Mesendoderm (in vitro differentiated cells): ENCODE measurements around the gene AMOT.

ENCODE experiments used
- DNase-seq: peaks from one replicate; pipeline ENCODE4 v3.0.0; 2013
- H2AK5ac ChIP-seq: 2 replicates; pipeline ENCODE4 v1.6.1; 2013; ENCODE audit warnings: low read length, inconsistent platforms
- H2BK120ac ChIP-seq: 2 replicates; pipeline ENCODE4 v1.6.1; 2013; ENCODE audit warnings: low read depth, mild to moderate bottlenecking, low read length, moderate library complexity, mixed read lengths
- H2BK15ac ChIP-seq: replicated peaks from 2 replicates; pipeline ENCODE4 v1.6.1; 2013; ENCODE audit warnings: low read depth, mild to moderate bottlenecking, moderate library complexity
- H2BK5ac ChIP-seq: 2 replicates; pipeline ENCODE4 v1.6.1; 2013; ENCODE audit warnings: low read length, inconsistent platforms
- H3K18ac ChIP-seq: 2 replicates; pipeline ENCODE4 v1.6.1; 2013; ENCODE audit warnings: mild to moderate bottlenecking, low read length, mixed read lengths
- H3K23ac ChIP-seq: one replicate; pipeline ENCODE4 v1.6.1; 2013; ENCODE audit warnings: low read length
- H3K27ac ChIP-seq: 2 replicates; pipeline ENCODE4 v1.5.1; 2013; ENCODE audit warnings: low read depth, mild to moderate bottlenecking, inconsistent platforms, low read length, moderate library complexity
- H3K27me3 ChIP-seq: 2 replicates; pipeline ENCODE4 v1.6.1; 2013; ENCODE audit warnings: low read length, control low read depth, mild to moderate bottlenecking, inconsistent platforms; ENCODE audit not compliant: insufficient read depth, poor library complexity
- H3K36me3 ChIP-seq: 2 replicates; pipeline ENCODE4 v1.6.1; 2013; ENCODE audit warnings: low read length, inconsistent platforms; ENCODE audit not compliant: control insufficient read depth, insufficient read depth
- H3K4ac ChIP-seq: one replicate; pipeline ENCODE4 v1.6.1; 2013; ENCODE audit warnings: low read depth, mild to moderate bottlenecking, low read length, moderate library complexity
- H3K4me1 ChIP-seq: 2 replicates; pipeline ENCODE4 v1.6.1; 2013; ENCODE audit warnings: low read depth, low read length, inconsistent platforms; ENCODE audit not compliant: control insufficient read depth
- H3K4me2 ChIP-seq: 2 replicates; pipeline ENCODE4 v1.6.1; 2013; ENCODE audit warnings: low read length
- H3K4me3 ChIP-seq: 2 replicates; pipeline ENCODE4 v1.5.1; 2013; ENCODE audit warnings: mild to moderate bottlenecking, low read length
- H3K56ac ChIP-seq: one replicate; pipeline ENCODE4 v1.6.1; 2013; ENCODE audit warnings: low read length
- H3K79me1 ChIP-seq: 2 replicates; pipeline ENCODE4 v1.6.1; 2013; ENCODE audit warnings: low read length, inconsistent platforms
- H3K79me2 ChIP-seq: 2 replicates; pipeline ENCODE4 v1.6.1; 2013; ENCODE audit warnings: mild to moderate bottlenecking, low read length; ENCODE audit not compliant: control insufficient read depth, insufficient read depth
- H3K9ac ChIP-seq: 2 replicates; pipeline ENCODE4 v1.6.1; 2013; ENCODE audit warnings: low read length, inconsistent platforms
- H4K5ac ChIP-seq: one replicate; pipeline ENCODE4 v1.6.1; 2013; ENCODE audit warnings: low read length
- H4K8ac ChIP-seq: one replicate; pipeline ENCODE4 v1.6.1; 2013; ENCODE audit warnings: low read depth, mild to moderate bottlenecking, control low read depth, low read length, moderate library complexity
- WGBS: extraction: QIAGEN DNeasy Blood & Tissue Kit; methylation state at CpG from one replicate; pipeline ENCODE4 v1.1.7; 2013; ENCODE audit warnings: low lambda C conversion rate, missing lambda C conversion rate; ENCODE audit not compliant: insufficient coverage; ENCODE audit errors: extremely low coverage; 5-methylcytosine and 5-hydroxymethylcytosine counted together

Gene AMOT

DNA sequence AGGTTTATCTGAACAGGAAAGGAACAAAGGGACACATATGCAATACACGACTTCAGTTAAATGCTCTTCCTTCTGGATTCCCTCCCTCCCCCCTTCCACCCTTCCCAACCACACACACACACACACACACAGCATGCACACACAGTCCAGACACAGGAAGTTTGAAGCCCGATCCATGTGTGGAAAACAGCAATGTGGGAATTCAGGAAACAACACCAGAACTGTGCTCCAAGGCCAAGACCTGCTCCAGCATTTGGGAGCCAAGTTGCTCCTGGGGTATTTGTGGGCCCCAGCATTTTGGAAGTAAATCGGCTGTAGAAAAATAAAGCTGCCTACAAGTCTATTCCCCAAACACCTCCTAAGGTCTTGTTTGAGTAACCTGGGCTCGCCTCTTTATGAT is 5.6 kb upstream of the AMOT start:
- no peak for DNase-seq
- Histone ChIP-seq H3K36me3 (no peaks in the 10 kb centered on the region), H4K8ac (no peak overlapping the region), H3K56ac (no peak overlapping the region), H3K4me3 (no peak overlapping the region), H3K9ac (no peak overlapping the region), H3K4me2 (no peak overlapping the region), H3K4ac (no peak overlapping the region), H2AK5ac (no peak overlapping the region), H2BK120ac (no peak overlapping the region), H2BK15ac (no peak overlapping the region), H3K79me2 (no peaks in the 10 kb centered on the region), H3K27me3 (no peaks in the 10 kb centered on the region), H3K23ac (no peak overlapping the region), H4K5ac (no peak overlapping the region), H3K27ac (no peak overlapping the region), H2BK5ac (no peak overlapping the region), H3K18ac (no peak overlapping the region), H3K4me1 (no peaks in the 10 kb centered on the region), H3K79me1 (no peaks in the 10 kb centered on the region)
- no CpG with 5 or more reads among the region's 4 CpGs for WGBS

DNA sequence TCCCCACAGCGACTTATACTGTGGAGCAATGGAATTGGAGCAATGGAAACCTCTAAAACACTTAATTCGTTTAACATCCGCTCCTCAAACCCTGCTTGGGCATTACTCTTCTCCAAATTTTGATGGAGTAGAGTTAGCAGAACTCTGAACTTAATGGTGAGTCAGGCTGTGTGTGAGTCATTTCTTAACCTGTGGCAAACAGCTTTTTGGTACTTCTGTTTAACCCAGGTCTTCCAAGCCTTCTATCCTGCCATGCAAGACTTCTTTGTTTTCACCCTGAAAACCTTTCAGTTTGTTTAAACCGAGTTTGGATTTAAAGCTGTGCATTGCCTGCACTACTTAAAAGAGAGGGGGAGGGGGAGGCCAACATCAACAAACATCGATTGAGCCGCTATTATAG is 3.6 kb upstream of the AMOT start:
- H2AK5ac ChIP-seq: no peak overlapping the region
- no peaks in the 10 kb centered on the region for H3K79me1 ChIP-seq
- no peak overlapping the region for H3K4ac ChIP-seq
- H3K4me2 ChIP-seq: no peak overlapping the region
- no CpG with 5 or more reads among the region's 6 CpGs for WGBS
- H3K79me2 ChIP-seq: no peaks in the 10 kb centered on the region
- no peak overlapping the region for H2BK15ac ChIP-seq
- H3K23ac ChIP-seq: no peak overlapping the region
- DNase-seq: no peak
- H3K36me3 ChIP-seq: no peaks in the 10 kb centered on the region
- H3K27ac ChIP-seq: no peak overlapping the region
- H3K56ac ChIP-seq: no peak overlapping the region
- no peak overlapping the region for H3K4me3 ChIP-seq
- H4K5ac ChIP-seq: no peak overlapping the region
- no peak overlapping the region for H2BK5ac ChIP-seq
- no peaks in the 10 kb centered on the region for H3K4me1 ChIP-seq
- no peak overlapping the region for H4K8ac ChIP-seq
- no peak overlapping the region for H3K18ac ChIP-seq
- no peak overlapping the region for H2BK120ac ChIP-seq
- H3K27me3 ChIP-seq: peaks cover 1% of the 10 kb centered on the region
- no peak overlapping the region for H3K9ac ChIP-seq

DNA sequence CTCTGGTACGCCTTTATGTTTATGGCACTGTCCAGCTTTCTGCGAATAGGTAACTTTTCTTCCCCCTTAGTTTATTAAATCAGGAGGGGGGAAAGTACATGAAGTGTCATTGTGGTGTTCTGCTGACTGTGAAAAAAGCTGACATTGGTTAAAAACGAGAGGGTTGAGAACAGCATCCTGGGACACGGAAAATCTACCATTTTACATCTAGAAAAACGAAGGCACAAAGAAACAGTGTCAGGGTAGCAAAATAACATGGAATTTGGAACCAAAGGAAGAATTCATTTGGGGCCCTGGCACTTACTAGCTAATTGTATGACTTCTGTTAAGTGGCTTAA is 1.2 kb upstream of the AMOT start:
- H3K4me3 ChIP-seq: no peak overlapping the region
- H3K4me1 ChIP-seq: no peaks in the 10 kb centered on the region
- H3K36me3 ChIP-seq: no peaks in the 10 kb centered on the region
- H2BK5ac ChIP-seq: no peak overlapping the region
- H2AK5ac ChIP-seq: no peak overlapping the region
- DNase-seq: no peak
- no peak overlapping the region for H3K27ac ChIP-seq
- H3K23ac ChIP-seq: no peak overlapping the region
- H2BK120ac ChIP-seq: no peak overlapping the region
- H3K4ac ChIP-seq: no peak overlapping the region
- no peak overlapping the region for H4K8ac ChIP-seq
- no peaks in the 10 kb centered on the region for H3K79me1 ChIP-seq
- H3K9ac ChIP-seq: no peak overlapping the region
- H3K4me2 ChIP-seq: no peak overlapping the region
- no peaks in the 10 kb centered on the region for H3K79me2 ChIP-seq
- no CpG with 5 or more reads among the region's 5 CpGs for WGBS
- H2BK15ac ChIP-seq: no peak overlapping the region
- peaks cover 4% of the 10 kb centered on the region for H3K27me3 ChIP-seq
- peak overlapping the region; percentile 60 for H3K56ac ChIP-seq
- no peak overlapping the region for H3K18ac ChIP-seq
- H4K5ac ChIP-seq: no peak overlapping the region

DNA sequence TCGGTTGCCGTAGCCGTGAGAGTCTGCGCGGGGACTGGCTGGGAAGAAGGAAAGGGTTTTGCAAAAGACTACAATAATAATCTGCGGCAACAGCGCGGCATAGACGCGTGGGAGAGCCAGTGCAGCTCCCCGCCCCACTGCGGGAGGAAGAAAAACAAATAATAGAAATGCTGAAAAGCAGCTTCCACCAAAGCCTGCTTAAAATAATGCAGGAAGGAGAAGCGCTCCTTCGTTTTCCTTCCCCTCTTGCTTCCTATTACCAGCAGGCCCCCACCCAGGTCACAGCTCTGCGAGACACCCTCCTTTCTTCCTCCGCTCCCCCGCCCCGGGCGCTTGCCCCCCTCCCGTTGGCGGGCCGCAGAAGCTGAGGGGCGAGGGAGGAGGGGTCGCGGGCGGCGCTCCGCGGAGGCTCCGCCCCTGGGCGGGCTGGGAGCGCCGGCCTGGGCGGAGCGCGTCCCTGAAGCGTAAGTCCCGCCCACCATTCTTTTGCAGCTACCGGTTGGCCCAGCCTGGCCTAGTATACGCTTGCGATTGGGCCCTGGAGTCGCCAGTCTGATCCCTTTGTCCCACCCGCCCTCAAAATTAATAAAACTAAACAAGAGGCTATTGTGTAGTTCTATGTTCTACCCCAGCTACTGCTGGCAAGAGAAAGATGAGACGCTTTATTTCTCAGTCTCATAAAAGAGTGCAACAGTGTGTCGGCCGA is 636 bp upstream of the AMOT start:
- no peak overlapping the region for H3K4ac ChIP-seq
- H4K8ac ChIP-seq: no peak overlapping the region
- no peaks in the 10 kb centered on the region for H3K4me1 ChIP-seq
- peak; percentile 87 for DNase-seq
- H3K27me3 ChIP-seq: peaks cover 4% of the 10 kb centered on the region
- no peak overlapping the region for H2BK15ac ChIP-seq
- peak overlapping the region; percentile 46 for H3K4me2 ChIP-seq
- H3K18ac ChIP-seq: no peak overlapping the region
- H3K4me3 ChIP-seq: peak overlapping the region; percentile 54
- no peaks in the 10 kb centered on the region for H3K79me1 ChIP-seq
- H2BK120ac ChIP-seq: no peak overlapping the region
- H3K56ac ChIP-seq: peak overlapping the region; percentile 79
- WGBS: no CpG with 5 or more reads among the region's 46 CpGs
- H2AK5ac ChIP-seq: no peak overlapping the region
- H2BK5ac ChIP-seq: no peak overlapping the region
- H3K79me2 ChIP-seq: no peaks in the 10 kb centered on the region
- H3K27ac ChIP-seq: no peak overlapping the region
- no peaks in the 10 kb centered on the region for H3K36me3 ChIP-seq
- peak overlapping the region; percentile 59 for H3K9ac ChIP-seq
- no peak overlapping the region for H4K5ac ChIP-seq
- no peak overlapping the region for H3K23ac ChIP-seq

DNA sequence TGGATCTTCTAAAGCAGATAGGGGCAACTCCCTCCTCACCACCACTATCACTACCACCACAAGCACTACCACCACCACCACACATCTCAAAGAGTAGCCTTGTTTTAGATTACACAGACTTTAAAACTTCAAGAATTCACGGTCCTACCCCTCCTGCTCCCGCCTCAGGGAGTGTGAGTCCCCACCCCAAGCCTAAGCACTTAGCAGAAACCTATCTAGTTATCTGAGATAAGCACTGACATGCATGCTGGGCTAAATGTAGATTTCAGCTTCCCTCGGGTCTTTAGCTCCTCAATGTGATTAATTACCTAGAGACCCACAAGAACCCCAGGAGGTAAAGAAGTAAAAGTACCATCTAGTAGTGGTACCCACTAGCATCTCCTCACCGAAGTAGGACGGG is 775 bp downstream of the AMOT start:
- H3K36me3 ChIP-seq: no peaks in the 10 kb centered on the region
- H2BK120ac ChIP-seq: no peak overlapping the region
- H3K9ac ChIP-seq: no peak overlapping the region
- peak; percentile 81 for DNase-seq
- no peak overlapping the region for H3K18ac ChIP-seq
- no peak overlapping the region for H2BK15ac ChIP-seq
- no peaks in the 10 kb centered on the region for H3K79me1 ChIP-seq
- H4K8ac ChIP-seq: no peak overlapping the region
- no peak overlapping the region for H2AK5ac ChIP-seq
- no peak overlapping the region for H3K56ac ChIP-seq
- H3K4me3 ChIP-seq: no peak overlapping the region
- H3K4ac ChIP-seq: no peak overlapping the region
- peak overlapping the region; percentile 61 for H3K4me2 ChIP-seq
- WGBS: no CpG with 5 or more reads among the region's 5 CpGs
- H3K4me1 ChIP-seq: no peaks in the 10 kb centered on the region
- no peak overlapping the region for H3K23ac ChIP-seq
- H3K27me3 ChIP-seq: peaks cover 4% of the 10 kb centered on the region
- no peak overlapping the region for H3K27ac ChIP-seq
- H4K5ac ChIP-seq: no peak overlapping the region
- no peak overlapping the region for H2BK5ac ChIP-seq
- H3K79me2 ChIP-seq: no peaks in the 10 kb centered on the region

DNA sequence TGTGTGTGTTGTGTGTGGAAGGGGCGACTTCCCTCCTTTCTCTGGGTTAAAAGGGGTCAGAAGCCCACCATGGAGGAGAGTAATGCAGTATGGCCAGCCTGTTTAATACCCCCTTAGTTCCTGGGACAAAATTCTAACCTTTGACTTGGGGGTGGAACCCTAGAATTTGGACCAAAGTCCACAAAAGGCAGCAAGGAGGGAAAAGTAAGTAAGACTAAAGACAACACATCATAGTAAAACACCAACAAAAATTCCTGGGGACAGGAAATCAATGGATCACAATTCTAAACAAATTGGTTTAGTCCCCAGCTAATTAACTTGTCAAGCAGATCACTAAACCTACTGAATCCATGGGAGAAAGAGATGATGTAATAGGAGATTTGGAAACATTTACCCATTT is 3.1 kb downstream of the AMOT start:
- Histone ChIP-seq H3K4me2 (no peak overlapping the region), H3K4ac (no peak overlapping the region), H3K36me3 (no peaks in the 10 kb centered on the region), H3K27ac (no peak overlapping the region), H3K27me3 (peaks cover 4% of the 10 kb centered on the region), H2BK120ac (no peak overlapping the region), H2BK5ac (no peak overlapping the region), H3K4me3 (no peak overlapping the region), H4K5ac (no peak overlapping the region), H3K9ac (no peak overlapping the region), H3K79me2 (no peaks in the 10 kb centered on the region), H2AK5ac (no peak overlapping the region), H3K18ac (no peak overlapping the region), H3K23ac (no peak overlapping the region), H2BK15ac (no peak overlapping the region), H3K56ac (no peak overlapping the region), H3K79me1 (no peaks in the 10 kb centered on the region), H3K4me1 (no peaks in the 10 kb centered on the region), H4K8ac (no peak overlapping the region)
- WGBS: no CpG with 5 or more reads among the region's 1 CpG
- DNase-seq: no peak
